HCT116 (cell line): ENCODE results near the gene INPP4A. TPM values are rescaled to one million over a fixed set of nuclear protein-coding genes. Genes with fewer than 3 reads are reported as not detected.

ENCODE experiments used
- ATAC-seq: fragments of 200-7000 bp; cut with Tn5 transposase; 2 replicates; pipeline ENCODE4 v1.9.1; 2020; ENCODE audit warnings: mild to moderate bottlenecking, moderate library complexity
- BruUV-seq: library from RNA; stranded (reverse); fragments of 400-500 nt; replicated peaks from 2 replicates; lab custom pipeline; 2021; lab: Mats Ljungman, UMichigan
- CTCF ChIA-PET: fragments of 300-600 bp; sonication (Branson Sonifier 250); formaldehyde crosslinking; loops from one replicate; lab custom pipeline; 2021; ENCODE audit warnings: antibody characterized with exemption; lab: Charles Lee
- POLR2A ChIA-PET: fragments of 300-600, 350-600 bp; sonication (Branson Sonifier 250); formaldehyde crosslinking; loops from one replicate; lab custom pipeline; 2021; ENCODE audit warnings: antibody characterized with exemption; lab: Charles Lee
- RAD21 ChIA-PET, 2 experiments: fragments of 300-600 bp; sonication (Branson Sonifier 250); formaldehyde crosslinking; loops; one replicate each; lab custom pipeline; 2023; ENCODE audit warnings: low total read pairs in 2 of 2; ENCODE audit not compliant: uncharacterized antibody in 2 of 2, unreplicated experiment in 2 of 2, low non-redundant PET in 1 of 2; lab: Charles Lee
- DNase-seq: peaks from one replicate; pipeline ENCODE4 v3.0.0-alpha.2; 2010; ENCODE audit warnings: low read depth, low spot score
- H2AFZ ChIP-seq: fragments of 200-600 bp; shearing (Covaris generic), sonication (generic); 2 replicates; pipeline ENCODE4 v1.6.1; 2017; ENCODE audit warnings: low read depth, mixed run types, mixed read lengths, antibody characterized with exemption, low read length; ENCODE audit not compliant: poor library complexity, severe bottlenecking
- H3K27ac ChIP-seq: 2 replicates; pipeline ENCODE4 v1.5.1; 2012; ENCODE audit warnings: low read depth, low read length
- H3K27me3 ChIP-seq: fragments of 200-600 bp; sonication (generic); 2 replicates; pipeline ENCODE4 v1.6.1; 2016; ENCODE audit warnings: mixed run types, low read length, mixed read lengths; ENCODE audit not compliant: insufficient read depth
- H3K36me3 ChIP-seq, 2 experiments: fragments of 200-500 bp in 1 of 2; fragments of 200-600 bp in 1 of 2; sonication (Bioruptor generic) in 1 of 2; sonication (generic) in 1 of 2; 2 replicates each; pipeline versions ENCODE4 v1.5.1 to v1.6.1; 2014 to 2016; ENCODE audit warnings: low read length in 2 of 2, inconsistent platforms in 1 of 2, mixed read lengths in 1 of 2, mixed run types in 1 of 2; ENCODE audit not compliant: insufficient read depth in 2 of 2, control insufficient read depth in 1 of 2
- H3K4me1 ChIP-seq, 2 experiments: fragments of 200-600 bp in 1 of 2; sonication (generic) in 1 of 2; 2 replicates each; pipeline versions ENCODE4 v1.5.1 to v1.6.1; 2012 to 2017; ENCODE audit warnings: low read length in 2 of 2, inconsistent platforms in 1 of 2, mild to moderate bottlenecking in 1 of 2, mixed read lengths in 1 of 2, mixed run types in 1 of 2, moderate library complexity in 1 of 2; ENCODE audit not compliant: insufficient read depth in 2 of 2, control insufficient read depth in 1 of 2
- H3K4me2 ChIP-seq: fragments of 200-600 bp; sonication (generic); 2 replicates; pipeline ENCODE4 v1.6.1; 2017; ENCODE audit warnings: mixed run types, low read length, mixed read lengths
- H3K4me3 ChIP-seq, 2 experiments: fragments of 200-600 bp in 1 of 2; sonication (generic) in 1 of 2; replicated peaks in 1 of 2; 2 replicates each; pipeline ENCODE4 v1.5.1; 2011 to 2016; ENCODE audit warnings: low read length in 2 of 2, control low read depth in 1 of 2, low read depth in 1 of 2, mild to moderate bottlenecking in 1 of 2, mixed read lengths in 1 of 2, mixed run types in 1 of 2
- H3K79me2 ChIP-seq: fragments of 200-600 bp; sonication (generic); 2 replicates; pipeline ENCODE4 v1.6.1; 2017; ENCODE audit warnings: mild to moderate bottlenecking, mixed run types, low read length, moderate library complexity, mixed read lengths; ENCODE audit not compliant: insufficient read depth
- H3K9ac ChIP-seq: fragments of 200-600 bp; sonication (generic); 2 replicates; pipeline ENCODE4 v1.6.1; 2016; ENCODE audit warnings: low read length, mixed read lengths
- H3K9me2 ChIP-seq: fragments of 200-600 bp; sonication (generic), shearing (Covaris generic); 2 replicates; pipeline ENCODE4 v1.6.1; 2017; ENCODE audit warnings: mixed run types, mild to moderate bottlenecking, moderate library complexity; ENCODE audit not compliant: insufficient read depth
- H3K9me3 ChIP-seq, 2 experiments: fragments of 200-500 bp in 1 of 2; fragments of 200-600 bp in 1 of 2; sonication (Bioruptor generic) in 1 of 2; sonication (generic) in 1 of 2; 2 replicates each; pipeline ENCODE4 v1.6.1; 2014 to 2017; ENCODE audit warnings: low read length in 2 of 2, mixed read lengths in 2 of 2, inconsistent platforms in 1 of 2, low read depth in 1 of 2, mild to moderate bottlenecking in 1 of 2, mixed run types in 1 of 2, moderate library complexity in 1 of 2; ENCODE audit not compliant: control insufficient read depth in 1 of 2, insufficient read depth in 1 of 2
- H4K20me1 ChIP-seq: fragments of 200-600 bp; sonication (generic), shearing (Covaris generic); 2 replicates; pipeline ENCODE4 v1.6.1; 2017; ENCODE audit warnings: mixed run types, mild to moderate bottlenecking, moderate library complexity; ENCODE audit not compliant: insufficient read depth
- CEBPB ChIP-seq: IDR thresholded peaks from 2 replicates; pipeline ENCODE4 v1.6.1; 2012; ENCODE audit warnings: low read depth
- EGR1 ChIP-seq: IDR thresholded peaks from 2 replicates; pipeline ENCODE4 v1.6.1; 2012; ENCODE audit warnings: low read depth
- EZH2 ChIP-seq: fragments of 200-600 bp; sonication (generic); IDR thresholded peaks from 2 replicates; pipeline ENCODE4 v1.6.1; 2017; ENCODE audit warnings: antibody characterized with exemption, mixed run types
- EZH2phosphoT487 ChIP-seq: fragments of 200-600 bp; IDR thresholded peaks from 2 replicates; pipeline ENCODE4 v1.6.1; 2018; ENCODE audit warnings: antibody characterized with exemption, borderline replicate concordance
- JUND ChIP-seq: IDR thresholded peaks from 2 replicates; pipeline ENCODE4 v1.6.1; 2012
- MAX ChIP-seq: IDR thresholded peaks from 2 replicates; pipeline ENCODE4 v1.6.1; 2012
- POLR2A ChIP-seq: IDR thresholded peaks from 2 replicates; pipeline ENCODE4 v1.7.0; 2011; ENCODE audit warnings: borderline replicate concordance; ENCODE audit not compliant: insufficient read depth, insufficient read length; ENCODE audit errors: extremely low read depth
- POLR2AphosphoS5 ChIP-seq: IDR thresholded peaks from 2 replicates; pipeline ENCODE4 v1.6.1; 2011; ENCODE audit warnings: mild to moderate bottlenecking, low read depth, low read length, moderate library complexity
- RAD21 ChIP-seq: IDR thresholded peaks from 2 replicates; pipeline ENCODE4 v1.6.1; 2012; ENCODE audit warnings: low read depth, mild to moderate bottlenecking
- REST ChIP-seq: IDR thresholded peaks from 2 replicates; pipeline ENCODE4 v1.6.1; 2012; ENCODE audit warnings: low read depth
- SP1 ChIP-seq: IDR thresholded peaks from 2 replicates; pipeline ENCODE4 v1.6.1; 2012; ENCODE audit warnings: low read depth
- YY1 ChIP-seq: IDR thresholded peaks from 2 replicates; pipeline ENCODE4 v1.6.1; 2011; ENCODE audit warnings: low read length, low read depth, moderate library complexity, mild to moderate bottlenecking; ENCODE audit not compliant: insufficient replicate concordance; ENCODE audit errors: extremely low read depth
- ZFX ChIP-seq: fragments of 450-650 bp; IDR thresholded peaks from 2 replicates; pipeline ENCODE4 v1.6.1; 2017
- ZNF274 ChIP-seq: fragments of 200-500 bp; sonication (Bioruptor generic); IDR thresholded peaks from 2 replicates; pipeline ENCODE4 v1.6.1; 2014; ENCODE audit warnings: mild to moderate bottlenecking, low read depth, low read length, inconsistent platforms
- intact Hi-C: fragments of 100-400 bp; cut with micrococcal nuclease; formaldehyde crosslinking; loops from 2 replicates; pipeline ENCODE4 v1.10.0; 2022
- total RNA-seq: library from RNA; stranded (reverse); gene quantifications from one replicate; pipeline ENCODE4 v1.2.1, GENCODE V29; 2021; ENCODE audit not compliant: unreplicated experiment
- TF ChIP-seq, protein P1 (sequence below): IDR thresholded peaks from 2 replicates; pipeline ENCODE4 v1.6.1; 2012
- TF ChIP-seq, protein P2 (sequence below): IDR thresholded peaks from 2 replicates; pipeline ENCODE4 v1.6.1; 2011; ENCODE audit warnings: mild to moderate bottlenecking, low read length, moderate library complexity; ENCODE audit not compliant: insufficient replicate concordance; ENCODE audit errors: extremely low read depth

Gene INPP4A
- total RNA-seq, 1 experiment from 2014 or later: 18.5 TPM

DNA sequence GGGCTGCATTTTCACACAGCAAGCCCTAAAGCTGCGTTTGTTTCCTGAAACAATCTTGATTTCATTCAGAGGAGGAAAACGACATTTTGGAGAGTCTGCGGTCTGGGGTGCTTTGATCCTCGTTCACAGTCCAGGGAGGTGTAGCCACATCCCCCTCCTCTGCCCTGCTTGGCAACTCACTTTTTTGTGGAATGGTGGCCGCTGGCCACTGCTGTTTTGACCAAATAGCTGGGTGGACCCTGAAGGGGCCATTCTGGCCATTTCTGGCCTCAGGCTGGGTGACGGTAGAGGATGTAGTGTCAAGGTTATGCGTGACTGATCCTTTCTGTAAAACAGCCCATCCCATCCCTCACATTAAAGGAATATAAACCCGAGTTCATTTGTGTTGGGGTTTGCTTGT is 62.2 kb downstream of the INPP4A start:
- Histone ChIP-seq H2AFZ (no peak overlapping the region), H3K9ac (no peak overlapping the region), H3K4me1 (no peaks in the 10 kb centered on the region), H3K4me3 (no peak overlapping the region), H3K36me3 (no peaks in the 10 kb centered on the region), H3K9me2 (no peaks in the 10 kb centered on the region), H4K20me1 (no peaks in the 10 kb centered on the region), H3K4me2 (no peak overlapping the region), H3K9me3 (no peaks in the 10 kb centered on the region), H3K27ac (no peak overlapping the region), H3K27me3 (no peaks in the 10 kb centered on the region), H3K79me2 (no peaks in the 10 kb centered on the region)
- no TSS peak for BruUV-seq
- intact Hi-C loops: no loop called here
- ATAC-seq (no peak), DNase-seq (no peak)
- TF ChIP-seq JUND (no peak), MAX (no peak), EZH2phosphoT487 (no peak), CEBPB (no peak), YY1 (no peak)
- POLR2A ChIA-PET: no interaction called here
- CTCF ChIA-PET: no interaction called here
- RAD21 ChIA-PET: no interaction called here

GRCh38 chr2:98507461-98507860 is 62.8 kb downstream of the INPP4A start:
- no peak for ATAC-seq
- H3K36me3 ChIP-seq: no peaks in the 10 kb centered on the region

More at GRCh38 chr2:98507461-98507860, 62.8 kb downstream of the INPP4A start:
- H4K20me1 ChIP-seq: no peaks in the 10 kb centered on the region
- H3K4me3 ChIP-seq: no peak overlapping the region
- CTCF ChIA-PET: no interaction called here
- intact Hi-C loops: no loop called here
- H3K27me3 ChIP-seq: no peaks in the 10 kb centered on the region
- no peaks in the 10 kb centered on the region for H3K79me2 ChIP-seq
- RAD21 ChIA-PET: no interaction called here
- no peaks in the 10 kb centered on the region for H3K9me2 ChIP-seq
- H3K4me2 ChIP-seq: no peak overlapping the region
- TF ChIP-seq RAD21 (no peak), POLR2AphosphoS5 (no peak), ZNF274 (no peak), REST (no peak), EGR1 (no peak), SP1 (no peak), ZFX (no peak), POLR2A (no peak), EZH2 (no peak), CEBPB (no peak), JUND (no peak)
- TF ChIP-seq, protein P1, sequence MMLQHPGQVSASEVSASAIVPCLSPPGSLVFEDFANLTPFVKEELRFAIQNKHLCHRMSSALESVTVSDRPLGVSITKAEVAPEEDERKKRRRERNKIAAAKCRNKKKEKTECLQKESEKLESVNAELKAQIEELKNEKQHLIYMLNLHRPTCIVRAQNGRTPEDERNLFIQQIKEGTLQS: no peak
- TF ChIP-seq, protein P2, sequence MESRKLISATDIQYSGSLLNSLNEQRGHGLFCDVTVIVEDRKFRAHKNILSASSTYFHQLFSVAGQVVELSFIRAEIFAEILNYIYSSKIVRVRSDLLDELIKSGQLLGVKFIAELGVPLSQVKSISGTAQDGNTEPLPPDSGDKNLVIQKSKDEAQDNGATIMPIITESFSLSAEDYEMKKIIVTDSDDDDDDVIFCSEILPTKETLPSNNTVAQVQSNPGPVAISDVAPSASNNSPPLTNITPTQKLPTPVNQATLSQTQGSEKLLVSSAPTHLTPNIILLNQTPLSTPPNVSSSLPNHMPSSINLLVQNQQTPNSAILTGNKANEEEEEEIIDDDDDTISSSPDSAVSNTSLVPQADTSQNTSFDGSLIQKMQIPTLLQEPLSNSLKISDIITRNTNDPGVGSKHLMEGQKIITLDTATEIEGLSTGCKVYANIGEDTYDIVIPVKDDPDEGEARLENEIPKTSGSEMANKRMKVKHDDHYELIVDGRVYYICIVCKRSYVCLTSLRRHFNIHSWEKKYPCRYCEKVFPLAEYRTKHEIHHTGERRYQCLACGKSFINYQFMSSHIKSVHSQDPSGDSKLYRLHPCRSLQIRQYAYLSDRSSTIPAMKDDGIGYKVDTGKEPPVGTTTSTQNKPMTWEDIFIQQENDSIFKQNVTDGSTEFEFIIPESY: no peak
- no peak for DNase-seq
- no peaks in the 10 kb centered on the region for H3K9me3 ChIP-seq
- no peak overlapping the region for H2AFZ ChIP-seq
- BruUV-seq: no TSS peak
- H3K9ac ChIP-seq: no peak overlapping the region
- POLR2A ChIA-PET: no interaction called here
- H3K4me1 ChIP-seq: no peaks in the 10 kb centered on the region
- H3K27ac ChIP-seq: no peak overlapping the region
